ENCODE results near the gene IFNL2. TPM values are rescaled to one million over a fixed set of nuclear protein-coding genes. Genes with fewer than 3 reads are reported as not detected.

Gene IFNL2
- total RNA-seq, 4 donors from 2014 or later: not detected

- Histone ChIP-seq H3K27ac (no peak overlapping the region), H3K4me1 (no peaks in the 10 kb centered on the region), H3K4me3 (no peak overlapping the region), H3K27me3 (no peaks in the 10 kb centered on the region), H3K36me3 (no peaks in the 10 kb centered on the region), H3K9me3 (no peaks in the 10 kb centered on the region)
- no peak for TF ChIP-seq CTCF (IDR thresholded peaks at IDR 0.05)
- TF ChIP-seq POLR2A (IDR thresholded peaks at IDR 0.05): no peak
- no peak for DNase-seq
- intact Hi-C loops (cut with DNase I; ENCODE audit: low total_unique reads): no loop called here
These were observed 29.9 kb downstream of the IFNL2 start for GRCh38 chr19:39297931-39298634.

- no peak for DNase-seq
- TF ChIP-seq CTCF (IDR thresholded peaks at IDR 0.05): no peak
- TF ChIP-seq POLR2A (IDR thresholded peaks at IDR 0.05): no peak
- Histone ChIP-seq H3K27ac (no peak overlapping the region), H3K4me1 (no peaks in the 10 kb centered on the region), H3K36me3 (no peaks in the 10 kb centered on the region), H3K27me3 (no peaks in the 10 kb centered on the region), H3K4me3 (no peak overlapping the region), H3K9me3 (no peaks in the 10 kb centered on the region)
- intact Hi-C loops (cut with DNase I; ENCODE audit: low total_unique reads): no loop called here
These were observed 31.2 kb downstream of the IFNL2 start for GRCh38 chr19:39299404-39299803.

DNA sequence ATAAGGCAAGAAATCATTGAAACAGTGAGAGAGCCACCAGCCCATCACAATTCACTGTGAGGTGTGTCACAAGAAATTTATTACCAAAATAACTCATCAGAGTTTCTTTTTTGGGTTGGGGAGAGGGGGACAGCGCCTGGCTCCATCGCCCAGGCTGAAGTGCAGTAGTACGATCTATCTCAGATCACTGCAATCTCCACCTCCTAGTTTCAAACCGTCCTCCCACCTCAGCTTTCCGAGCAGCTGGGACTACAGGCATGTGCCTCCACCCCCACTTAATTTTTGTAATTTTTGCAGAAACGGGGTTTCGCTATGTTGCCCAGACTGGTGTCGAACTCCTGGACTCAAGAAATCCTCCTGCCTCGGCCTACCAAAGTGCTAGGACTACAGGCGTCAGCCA lies 31.6 kb downstream of the IFNL2 start:
- intact Hi-C loops (cut with DNase I; ENCODE audit: low total_unique reads): no loop called here
- Histone ChIP-seq H3K9me3 (no peaks in the 10 kb centered on the region), H3K27ac (no peak overlapping the region), H3K4me3 (no peak overlapping the region), H3K4me1 (no peaks in the 10 kb centered on the region), H3K36me3 (no peaks in the 10 kb centered on the region), H3K27me3 (no peaks in the 10 kb centered on the region)
- no peak for TF ChIP-seq POLR2A (IDR thresholded peaks at IDR 0.05)
- no peak for DNase-seq

- intact Hi-C loops (cut with DNase I; ENCODE audit: low total_unique reads): no loop called here
- no peaks in the 10 kb centered on the region for H3K27me3 ChIP-seq
These were observed 32.8 kb downstream of the IFNL2 start for GRCh38 chr19:39301021-39301420.

GRCh38 chr19:39301562-39301961 lies 33.4 kb downstream of the IFNL2 start:
- no peak overlapping the region for H3K27ac ChIP-seq
- intact Hi-C loops (cut with DNase I; ENCODE audit: low total_unique reads): no loop called here
- H3K27me3 ChIP-seq: no peaks in the 10 kb centered on the region
- TF ChIP-seq POLR2A (IDR thresholded peaks at IDR 0.05) (no peak), CTCF (IDR thresholded peaks at IDR 0.05) (no peak)
- no peak for DNase-seq
- no peaks in the 10 kb centered on the region for H3K36me3 ChIP-seq
- no peak overlapping the region for H3K4me3 ChIP-seq
- H3K9me3 ChIP-seq: no peaks in the 10 kb centered on the region
- H3K4me1 ChIP-seq: no peaks in the 10 kb centered on the region

More at GRCh38 chr19:39301021-39301420, 32.8 kb downstream of the IFNL2 start:
- Histone ChIP-seq H3K27ac (no peak overlapping the region), H3K4me1 (no peaks in the 10 kb centered on the region), H3K4me3 (no peak overlapping the region), H3K9me3 (no peaks in the 10 kb centered on the region), H3K36me3 (no peaks in the 10 kb centered on the region)
- no peak for DNase-seq
- TF ChIP-seq CTCF (IDR thresholded peaks at IDR 0.05) (no peak), POLR2A (IDR thresholded peaks at IDR 0.05) (no peak)

Data from uterus (tissue), 4 donors.